ENCODE data around the gene CRELD2.

CRELD2 gene

GRCh38 chr22:49968831-49969661 lies 50.6 kb downstream of the CRELD2 start:
- no peak for TF ChIP-seq CTCF (IDR thresholded peaks at IDR 0.05; ENCODE audit: low read depth, low read length, missing control alignments)
- no peak for DNase-seq (ENCODE audit: low read depth)
- H3K4me3 ChIP-seq (ENCODE audit: low read depth, low read length), result no peak overlapping the region

GRCh38 chr22:49969751-49970527 lies 51.5 kb downstream of the CRELD2 start:
- no peak overlapping the region for H3K4me3 ChIP-seq (ENCODE audit: low read depth, low read length)
- TF ChIP-seq CTCF (IDR thresholded peaks at IDR 0.05; ENCODE audit: low read depth, low read length, missing control alignments), result no peak
- DNase-seq (ENCODE audit: low read depth), result no peak

- DNase-seq (ENCODE audit: low read depth), result peak; percentile 86
- no peak for TF ChIP-seq CTCF (IDR thresholded peaks at IDR 0.05; ENCODE audit: low read depth, low read length, missing control alignments)
- H3K4me3 ChIP-seq (ENCODE audit: low read depth, low read length), result peak overlapping the region; percentile 60
These were observed 52.2 kb downstream of the CRELD2 start for GRCh38 chr22:49970528-49971231.

GRCh38 chr22:49971232-49972162 lies 53.1 kb downstream of the CRELD2 start:
- no peak for TF ChIP-seq CTCF (IDR thresholded peaks at IDR 0.05; ENCODE audit: low read depth, low read length, missing control alignments)
- no peak for DNase-seq (ENCODE audit: low read depth)
- peak overlapping the region; percentile 60 for H3K4me3 ChIP-seq (ENCODE audit: low read depth, low read length)

GRCh38 chr22:49972163-49973017 lies 54.0 kb downstream of the CRELD2 start:
- DNase-seq (ENCODE audit: low read depth), result no peak
- no peak for TF ChIP-seq CTCF (IDR thresholded peaks at IDR 0.05; ENCODE audit: low read depth, low read length, missing control alignments)
- H3K4me3 ChIP-seq (ENCODE audit: low read depth, low read length), result peak overlapping the region; percentile 60

All from GM12864 (cell line).